Heart left ventricle (tissue), 16 donors: ENCODE data around the gene HSD11B2. TPM values are rescaled to one million over a fixed set of nuclear protein-coding genes. Genes with fewer than 3 reads are reported as not detected.
"Not testable (repeated sequence)": the region's sequence is repeated elsewhere in the genome, so short reads cannot be mapped to it uniquely, and the experiment has no call there.

Source experiments
- ATAC-seq, 4 donors: fragments of 200-7000 bp; cut with Tn5 transposase; one replicate each; pipeline ENCODE4 v1.9.1; 2020 to 2022; ENCODE audit warnings: moderate library complexity in 4 of 4, mild to moderate bottlenecking in 3 of 4, moderate number of reproducible peaks in 1 of 4
- DNase-seq, 5 donors: peaks; one replicate each; pipeline ENCODE4 v3.0.0-alpha.2; 2020
- H3K27ac ChIP-seq, 12 donors: fragments of 200-600 bp; sonication (generic) in 4 of 12; one replicate each; pipeline versions ENCODE4 v1.5.0 to v1.8.0; 2016 to 2022; ENCODE audit warnings: mild to moderate bottlenecking in 2 of 12
- H3K27me3 ChIP-seq, 9 donors: fragments of 200-600 bp; sonication (generic) in 2 of 9; one replicate each; pipeline versions ENCODE4 v1.5.1 to v1.8.0; 2016 to 2022; ENCODE audit warnings: mild to moderate bottlenecking in 3 of 9
- H3K36me3 ChIP-seq, 9 donors: fragments of 200-600 bp; sonication (generic) in 2 of 9; one replicate each; pipeline versions ENCODE4 v1.5.0 to v1.8.0; 2018 to 2022; ENCODE audit warnings: mild to moderate bottlenecking in 2 of 9
- H3K4me1 ChIP-seq, 12 donors: fragments of 200-600 bp; sonication (generic) in 4 of 12; one replicate each; pipeline versions ENCODE4 v1.5.0 to v1.8.0; 2016 to 2022; ENCODE audit warnings: mild to moderate bottlenecking in 3 of 12
- H3K4me3 ChIP-seq, 12 donors: fragments of 200-600 bp; sonication (generic) in 4 of 12; one replicate each; pipeline versions ENCODE4 v1.5.0 to v1.8.0; 2017 to 2022; ENCODE audit warnings: mild to moderate bottlenecking in 9 of 12, moderate library complexity in 4 of 12
- H3K9me3 ChIP-seq, 12 donors: fragments of 200-600 bp; sonication (generic) in 4 of 12; one replicate each; pipeline versions ENCODE4 v1.5.0 to v1.8.0; 2016 to 2022; ENCODE audit warnings: mild to moderate bottlenecking in 1 of 12
- POLR2A ChIP-seq, 2 donors: fragments of 450-650 bp; IDR thresholded peaks; one replicate each; pipeline ENCODE4 v1.6.1; 2017; ENCODE audit warnings: antibody characterized with exemption in 2 of 2, mild to moderate bottlenecking in 2 of 2, moderate library complexity in 2 of 2
- WGBS, 4 donors: extraction: QIAGEN DNeasy Blood & Tissue Kit in 2 of 4; methylation state at CpG; one replicate each; pipeline versions ENCODE4 v1.1.5 to v1.1.7; 2013 to 2018; 5-methylcytosine and 5-hydroxymethylcytosine counted together
- intact Hi-C, 10 donors: fragments of 100-400 bp; cut with DNase I; formaldehyde crosslinking; loops; one replicate each; pipeline versions ENCODE4 v1.11.1 to v1.14.2; 2022
- polyA plus RNA-seq, 2 donors: library from polyadenylated mRNA; stranded (reverse); fragments of 200-250 nt; gene quantifications; one replicate each; pipeline ENCODE4 v1.2.3, GENCODE V29; 2013
- total RNA-seq, 9 donors: library from RNA; depleted of rRNA in 2 of 9; stranded (reverse); fragments of >200 nt in 2 of 9; fragmentation: NEBNext Ultra II Directional in 3 of 9; extraction: Animal tissue kit (Norgen Biotek cat#: 25700) in 3 of 9; gene quantifications; one replicate each; pipeline versions ENCODE4 v1.1.0 to v1.2.4, GENCODE V29; 2016 to 2023
- TF ChIP-seq, protein P1 (sequence below), 12 donors: fragments of 200-600 bp; sonication (generic) in 4 of 12; IDR thresholded peaks; one replicate each; pipeline versions ENCODE4 v1.5.0 to v1.8.0; 2018 to 2022; ENCODE audit warnings: antibody characterized with exemption in 12 of 12, mild to moderate bottlenecking in 5 of 12
- donor health status: ischemic (EF 13 %, LVEDD 7.1; RV severe dilation, severe dysfunction).
- donor health status: healthy with polysubstance abuse.
- donor health status: DM: no; HTN: yes; CAD: no.
- donor health status: DM: no; HTN: no; CAD: no.
- donor health status: ischemic (EF 25% LVEDD 6.9; RV normal size, moderate dysfunction).
- donor health status: ischemic (EF 25% LVEDD 5.7; RV mildly dilated, moderate dysfunction).
- donor health status: healthy.
- donor health status: DM: yes; HTN: yes; CAD: no.
- donor health status: ischemic (EF 35%, LVEDD 5.7; RV mildly dilated, moderate dysfunction).
- donor health status: nonischemic (EF 11% LVEDD 7.7; RV severe dilation, severe dysfunction).
- donor health status: DM: yes; HTN: yes; CAD: no.
- donor health status: PGD.
- donor health status: ischemic (EF 29% LVEDD 5.4; RV normal size, mild dysfunction).
- donor health status: nonischemic (EF 23%, LVEDD 6.1; RV moderate dilation, normal function).

Gene HSD11B2
- total and polyA plus RNA-seq, 11 donors = 0.15 to 1.00 (median 0.39) TPM; not detected in 1

- Histone ChIP-seq H3K27me3 (no peaks in the 10 kb centered on the region), H3K36me3 (no peaks in the 10 kb centered on the region), H3K9me3 (no peaks in the 10 kb centered on the region), H3K4me3 (no peak overlapping the region), H3K4me1 (peaks cover 0 to 31% (median 20%) of the 10 kb centered on the region in 12 donors), H3K27ac (no peak overlapping the region)
- 92 to 97% (median 96%) methylated on average over 3 of the region's 3 CpGs for WGBS, 4 donors
- TF ChIP-seq, protein P1, sequence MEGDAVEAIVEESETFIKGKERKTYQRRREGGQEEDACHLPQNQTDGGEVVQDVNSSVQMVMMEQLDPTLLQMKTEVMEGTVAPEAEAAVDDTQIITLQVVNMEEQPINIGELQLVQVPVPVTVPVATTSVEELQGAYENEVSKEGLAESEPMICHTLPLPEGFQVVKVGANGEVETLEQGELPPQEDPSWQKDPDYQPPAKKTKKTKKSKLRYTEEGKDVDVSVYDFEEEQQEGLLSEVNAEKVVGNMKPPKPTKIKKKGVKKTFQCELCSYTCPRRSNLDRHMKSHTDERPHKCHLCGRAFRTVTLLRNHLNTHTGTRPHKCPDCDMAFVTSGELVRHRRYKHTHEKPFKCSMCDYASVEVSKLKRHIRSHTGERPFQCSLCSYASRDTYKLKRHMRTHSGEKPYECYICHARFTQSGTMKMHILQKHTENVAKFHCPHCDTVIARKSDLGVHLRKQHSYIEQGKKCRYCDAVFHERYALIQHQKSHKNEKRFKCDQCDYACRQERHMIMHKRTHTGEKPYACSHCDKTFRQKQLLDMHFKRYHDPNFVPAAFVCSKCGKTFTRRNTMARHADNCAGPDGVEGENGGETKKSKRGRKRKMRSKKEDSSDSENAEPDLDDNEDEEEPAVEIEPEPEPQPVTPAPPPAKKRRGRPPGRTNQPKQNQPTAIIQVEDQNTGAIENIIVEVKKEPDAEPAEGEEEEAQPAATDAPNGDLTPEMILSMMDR (IDR thresholded peaks at IDR 0.05) = no peak
- no peak for TF ChIP-seq POLR2A (IDR thresholded peaks at IDR 0.05)
- ATAC-seq (no peak), DNase-seq (no peak)
- intact Hi-C loops = no loop called here
These were observed 19.6 kb upstream of the HSD11B2 start for GRCh38 chr16:67411339-67411738.

GRCh38 chr16:67412294-67412693, 18.6 kb upstream of the HSD11B2 start:
- Histone ChIP-seq H3K9me3 (no peaks in the 10 kb centered on the region), H3K36me3 (no peaks in the 10 kb centered on the region), H3K4me1 (peaks cover 0 to 29% (median 15%) of the 10 kb centered on the region in 12 donors), H3K27me3 (no peaks in the 10 kb centered on the region), H3K27ac (no peak overlapping the region), H3K4me3 (no peak overlapping the region)
- TF ChIP-seq POLR2A (IDR thresholded peaks at IDR 0.05) = no peak
- TF ChIP-seq, protein P1 (IDR thresholded peaks at IDR 0.05) = no peak
- 47 to 61% (median 54%) methylated on average over 2 of the region's 2 CpGs for WGBS, 4 donors
- DNase-seq (no peak), ATAC-seq (no peak)
- intact Hi-C loops = no loop called here

GRCh38 chr16:67413978-67414911, 16.7 kb upstream of the HSD11B2 start:
- H3K9me3 ChIP-seq = no peaks in the 10 kb centered on the region
- H3K36me3 ChIP-seq = no peaks in the 10 kb centered on the region
- no peak overlapping the region for H3K4me3 ChIP-seq
- no peaks in the 10 kb centered on the region for H3K27me3 ChIP-seq
- TF ChIP-seq, protein P1 (IDR thresholded peaks at IDR 0.05) = no peak
- no peak for TF ChIP-seq POLR2A (IDR thresholded peaks at IDR 0.05)
- DNase-seq (no peak), ATAC-seq (no peak)
- H3K4me1 ChIP-seq = peaks cover 0 to 28% (median 12%) of the 10 kb centered on the region in 12 donors
- intact Hi-C loops = no loop called here
- peak overlapping the region in 1 of 12 donors; percentile 28 for H3K27ac ChIP-seq
- WGBS, 4 donors = 58 to 70% (median 63%) methylated on average over 6 of the region's 6 CpGs

- DNase-seq = peak in 1 of 5 donors; percentile 19
- intact Hi-C loops = loop anchor here in 2 of 10 donors (5.0 kb wide), 2 partner anchors 43 to 153 kb away; no protein-coding TSS in a partner anchor
- not testable (repeated sequence) for ATAC-seq, H3K9me3 ChIP-seq, H3K27me3 ChIP-seq, H3K36me3 ChIP-seq
- H3K27ac ChIP-seq = peak overlapping the region in 9 of 12 donors; percentile 50 to 92 (median 84)
- WGBS, 4 donors = 89 to 94% (median 90%) methylated on average over 19 of the region's 19 CpGs
- peak overlapping the region; percentile 44 to 96 (median 86) for H3K4me3 ChIP-seq
- peaks cover 0 to 28% (median 12%) of the 10 kb centered on the region in 12 donors for H3K4me1 ChIP-seq
These were observed 15.5 kb upstream of the HSD11B2 start for GRCh38 chr16:67415421-67415820.
